Stimulated activated CD4-positive, alpha-beta T cell treated with anti-CD3 and anti-CD28 coated beads, Interleukin-2, amount 100 ng/mL, for 48 hours (primary cell): ENCODE data around the gene UBXN7.
"Not testable (repeated sequence)": the region's sequence is repeated elsewhere in the genome, so short reads cannot be mapped to it uniquely, and the experiment has no call there.

Source experiments
- DNase-seq, 2 donors: peaks; one replicate each; pipeline ENCODE4 v3.0.0-alpha.2; 2020

UBXN7 gene

GRCh38 chr3:196314597-196314996 is 117.6 kb downstream of the UBXN7 start:
- no peak for DNase-seq

GRCh38 chr3:196314086-196314485 is 118.1 kb downstream of the UBXN7 start:
- not testable (repeated sequence) for DNase-seq

GRCh38 chr3:196302960-196303359 is 129.3 kb downstream of the UBXN7 start:
- not testable (repeated sequence) for DNase-seq

GRCh38 chr3:196302551-196302950 is 129.7 kb downstream of the UBXN7 start:
- DNase-seq: not testable (repeated sequence)

- no peak for DNase-seq
Measured at GRCh38 chr3:196298521-196298920, 133.7 kb downstream of the UBXN7 start.
